Progenitor cell of endocrine pancreas (in vitro differentiated cells): Measurements from ENCODE around the gene HKDC1. TPM values are rescaled to one million over a fixed set of nuclear protein-coding genes. Genes with fewer than 3 reads are reported as not detected.

Experiments used
- DNase-seq: peaks from one replicate; pipeline ENCODE4 v3.0.0; 2021; ENCODE audit warnings: low spot score; ENCODE audit not compliant: unreplicated experiment
- H3K27ac Mint-ChIP-seq: 2 replicates; pipeline ENCODE4 v1.8.0; 2021; ENCODE audit warnings: mild to moderate bottlenecking, moderate library complexity, mixed read lengths
- H3K27me3 Mint-ChIP-seq: 2 replicates; pipeline ENCODE4 v1.8.0; 2021; ENCODE audit warnings: mixed read lengths
- H3K36me3 Mint-ChIP-seq: 2 replicates; pipeline ENCODE4 v1.8.0; 2022; ENCODE audit warnings: mixed read lengths; ENCODE audit not compliant: insufficient read depth
- H3K4me1 Mint-ChIP-seq: 2 replicates; pipeline ENCODE4 v1.8.0; 2021; ENCODE audit warnings: low read depth, mixed read lengths
- H3K4me3 Mint-ChIP-seq: 2 replicates; pipeline ENCODE4 v1.8.0; 2021; ENCODE audit warnings: low read depth, mild to moderate bottlenecking, moderate library complexity, mixed read lengths
- H3K9me3 Mint-ChIP-seq: 2 replicates; pipeline ENCODE4 v1.8.0; 2021; ENCODE audit warnings: low read depth, mixed read lengths
- CTCF ChIP-seq: fragments of 200-600 bp; sonication (generic); IDR thresholded peaks from one replicate; pipeline ENCODE4 v1.5.0; 2021; ENCODE audit warnings: antibody characterized with exemption, mild to moderate bottlenecking; ENCODE audit not compliant: unreplicated experiment
- total RNA-seq: library from RNA; stranded (reverse); gene quantifications from 2 replicates; pipeline ENCODE4 v1.2.1, GENCODE V29; 2021

The HKDC1 gene
- total RNA-seq, 1 donor from 2014 or later: 4.1 TPM

GRCh38 chr10:69316313-69317059, 96.4 kb downstream of the HKDC1 start:
- DNase-seq: no peak
- peak overlapping the region; percentile 78 for H3K27ac Mint-ChIP-seq
- peak overlapping the region; percentile 14 for H3K4me3 Mint-ChIP-seq
- H3K9me3 Mint-ChIP-seq: no peaks in the 10 kb centered on the region
- TF ChIP-seq CTCF: no peak
- peaks cover 30% of the 10 kb centered on the region for H3K4me1 Mint-ChIP-seq
- peaks cover 5% of the 10 kb centered on the region for H3K27me3 Mint-ChIP-seq
- H3K36me3 Mint-ChIP-seq: no peaks in the 10 kb centered on the region

Other genes starting within 250 kb of the HKDC1 start
- 26.7 and 28.0 TPM in 2 replicates for gene KIFBP, start 231.5 kb upstream of the HKDC1 start, total RNA-seq
- gene SRGN, start 132.2 kb upstream of the HKDC1 start, total RNA-seq: not detected in 2 replicates
- gene VPS26A, start 96.2 kb upstream of the HKDC1 start, total RNA-seq: 51.1 and 60.4 TPM in 2 replicates
- gene SUPV3L1, start 40.1 kb upstream of the HKDC1 start, total RNA-seq: 35.9 and 36.6 TPM in 2 replicates
- gene HK1, start 58.2 kb downstream of the HKDC1 start, total RNA-seq: 32.5 and 35.6 TPM in 2 replicates
- gene TACR2, start 196.6 kb downstream of the HKDC1 start, total RNA-seq: not detected in 2 replicates
- gene TSPAN15, start 231.1 kb downstream of the HKDC1 start, total RNA-seq: 14.7 and 17.9 TPM in 2 replicates